Stimulated activated CD4-positive, alpha-beta T cell treated with anti-CD3 and anti-CD28 coated beads, Interleukin-12 subunit alpha, Interleukin-12 subunit beta, amount 100 ng/mL, for 24 hours (primary cell): ENCODE data around the gene HOXC9.

Source experiments
- DNase-seq, 2 experiments: peaks; one replicate each; pipeline ENCODE4 v3.0.0-alpha.2; 2020; ENCODE audit warnings: low read depth in 2 of 2

Gene HOXC9

GRCh38 chr12:53988541-53989226 is 11.3 kb upstream of the HOXC9 start:
- no peak for DNase-seq

- no peak for DNase-seq
These were observed 10.5 kb upstream of the HOXC9 start for GRCh38 chr12:53989227-53990113.

GRCh38 chr12:53990311-53991076 is 9.5 kb upstream of the HOXC9 start:
- no peak for DNase-seq

GRCh38 chr12:53991077-53991460 is 8.9 kb upstream of the HOXC9 start:
- no peak for DNase-seq

- DNase-seq, result no peak
These were observed 7.5 kb upstream of the HOXC9 start for GRCh38 chr12:53992377-53992889.

GRCh38 chr12:53993162-53994008 is 6.6 kb upstream of the HOXC9 start:
- no peak for DNase-seq

GRCh38 chr12:53994009-53994263 is 6.0 kb upstream of the HOXC9 start:
- no peak for DNase-seq

- DNase-seq, result no peak
These were observed 5.5 kb upstream of the HOXC9 start for GRCh38 chr12:53994264-53995001.

- no peak for DNase-seq
These were observed 5.0 kb upstream of the HOXC9 start for GRCh38 chr12:53995002-53995377.

GRCh38 chr12:53995378-53996239 is 4.4 kb upstream of the HOXC9 start:
- DNase-seq, result no peak

GRCh38 chr12:53996240-53997203 is 3.4 kb upstream of the HOXC9 start:
- DNase-seq, result no peak

- no peak for DNase-seq
These were observed 2.5 kb upstream of the HOXC9 start for GRCh38 chr12:53997204-53998109.

- no peak for DNase-seq
These were observed 1.7 kb upstream of the HOXC9 start for GRCh38 chr12:53998110-53998899.

- no peak for DNase-seq
These were observed 1.1 kb upstream of the HOXC9 start for GRCh38 chr12:53998900-53999236.

- DNase-seq, result no peak
These were observed 324 bp upstream of the HOXC9 start for GRCh38 chr12:53999559-54000115.

GRCh38 chr12:54001283-54002187 is 1.6 kb downstream of the HOXC9 start:
- DNase-seq, result no peak
